Measurements from ENCODE around the gene TAC3. TPM values are rescaled to one million over a fixed set of nuclear protein-coding genes. Genes with fewer than 3 reads are reported as not detected.
"Not testable (repeated sequence)": the region's sequence is repeated elsewhere in the genome, so short reads cannot be mapped to it uniquely, and the experiment has no call there.

TAC3 gene
- total RNA-seq, 1 donor from 2014 or later: not detected

DNA sequence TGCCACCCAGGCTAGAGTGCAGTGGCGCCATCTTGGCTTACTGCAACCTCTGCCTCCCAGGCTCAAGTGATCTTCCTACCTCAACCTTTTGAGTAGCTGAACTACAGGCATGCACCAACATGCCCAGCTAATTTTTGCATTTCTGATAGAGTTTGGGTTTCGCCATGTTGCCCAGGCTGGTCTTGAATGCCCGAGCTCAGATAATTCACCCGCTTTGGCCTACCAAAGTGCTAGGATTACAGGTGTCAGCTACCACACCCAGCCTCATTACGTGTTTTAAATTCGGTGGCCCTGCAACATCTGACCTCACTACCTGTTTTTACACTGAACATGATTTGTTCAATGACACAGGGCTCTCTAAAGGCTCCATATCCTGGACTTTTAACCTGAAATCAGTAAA lies 36.1 kb downstream of the TAC3 start:
- Mint-ChIP-seq H3K27me3 (ENCODE audit: low read depth) (peaks cover 6% of the 10 kb centered on the region), H3K9me3 (ENCODE audit: low read depth) (no peaks in the 10 kb centered on the region), H3K36me3 (ENCODE audit: low read depth) (no peaks in the 10 kb centered on the region), H3K4me3 (ENCODE audit: unreplicated experiment) (no peak overlapping the region), H3K4me1 (ENCODE audit: low read depth) (no peaks in the 10 kb centered on the region), H3K27ac (ENCODE audit: unreplicated experiment) (no peak overlapping the region)
- TF ChIP-seq, protein P1, sequence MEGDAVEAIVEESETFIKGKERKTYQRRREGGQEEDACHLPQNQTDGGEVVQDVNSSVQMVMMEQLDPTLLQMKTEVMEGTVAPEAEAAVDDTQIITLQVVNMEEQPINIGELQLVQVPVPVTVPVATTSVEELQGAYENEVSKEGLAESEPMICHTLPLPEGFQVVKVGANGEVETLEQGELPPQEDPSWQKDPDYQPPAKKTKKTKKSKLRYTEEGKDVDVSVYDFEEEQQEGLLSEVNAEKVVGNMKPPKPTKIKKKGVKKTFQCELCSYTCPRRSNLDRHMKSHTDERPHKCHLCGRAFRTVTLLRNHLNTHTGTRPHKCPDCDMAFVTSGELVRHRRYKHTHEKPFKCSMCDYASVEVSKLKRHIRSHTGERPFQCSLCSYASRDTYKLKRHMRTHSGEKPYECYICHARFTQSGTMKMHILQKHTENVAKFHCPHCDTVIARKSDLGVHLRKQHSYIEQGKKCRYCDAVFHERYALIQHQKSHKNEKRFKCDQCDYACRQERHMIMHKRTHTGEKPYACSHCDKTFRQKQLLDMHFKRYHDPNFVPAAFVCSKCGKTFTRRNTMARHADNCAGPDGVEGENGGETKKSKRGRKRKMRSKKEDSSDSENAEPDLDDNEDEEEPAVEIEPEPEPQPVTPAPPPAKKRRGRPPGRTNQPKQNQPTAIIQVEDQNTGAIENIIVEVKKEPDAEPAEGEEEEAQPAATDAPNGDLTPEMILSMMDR (IDR thresholded peaks at IDR 0.05): no peak
- no peak for DNase-seq (ENCODE audit: low spot score)

DNA sequence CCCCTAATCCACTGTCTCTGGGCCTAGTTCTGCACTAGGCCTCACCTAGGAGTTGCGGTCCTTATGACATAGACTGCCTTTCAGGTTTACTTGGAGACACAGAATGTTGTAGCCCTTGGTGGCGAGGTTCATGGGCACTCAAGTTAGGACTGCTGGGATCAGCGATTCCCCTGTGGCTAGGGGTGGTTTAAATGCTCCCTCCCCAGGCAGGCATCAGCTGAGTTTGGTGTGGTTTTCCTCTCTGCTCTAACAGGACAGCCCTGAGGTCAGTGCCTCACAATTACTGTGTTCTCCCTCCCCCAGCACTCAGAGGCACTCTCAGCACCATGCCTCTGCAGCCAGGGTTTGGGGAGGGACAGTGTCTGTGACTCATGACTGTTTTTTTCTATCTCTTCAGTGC lies 36.7 kb downstream of the TAC3 start:
- Mint-ChIP-seq H3K27me3 (ENCODE audit: low read depth) (peaks cover 6% of the 10 kb centered on the region), H3K4me3 (ENCODE audit: unreplicated experiment) (no peak overlapping the region), H3K27ac (ENCODE audit: unreplicated experiment) (no peak overlapping the region), H3K9me3 (ENCODE audit: low read depth) (no peaks in the 10 kb centered on the region), H3K4me1 (ENCODE audit: low read depth) (no peaks in the 10 kb centered on the region), H3K36me3 (ENCODE audit: low read depth) (no peaks in the 10 kb centered on the region)
- TF ChIP-seq, protein P1 (IDR thresholded peaks at IDR 0.05): no peak
- DNase-seq (ENCODE audit: low spot score): no peak

DNA sequence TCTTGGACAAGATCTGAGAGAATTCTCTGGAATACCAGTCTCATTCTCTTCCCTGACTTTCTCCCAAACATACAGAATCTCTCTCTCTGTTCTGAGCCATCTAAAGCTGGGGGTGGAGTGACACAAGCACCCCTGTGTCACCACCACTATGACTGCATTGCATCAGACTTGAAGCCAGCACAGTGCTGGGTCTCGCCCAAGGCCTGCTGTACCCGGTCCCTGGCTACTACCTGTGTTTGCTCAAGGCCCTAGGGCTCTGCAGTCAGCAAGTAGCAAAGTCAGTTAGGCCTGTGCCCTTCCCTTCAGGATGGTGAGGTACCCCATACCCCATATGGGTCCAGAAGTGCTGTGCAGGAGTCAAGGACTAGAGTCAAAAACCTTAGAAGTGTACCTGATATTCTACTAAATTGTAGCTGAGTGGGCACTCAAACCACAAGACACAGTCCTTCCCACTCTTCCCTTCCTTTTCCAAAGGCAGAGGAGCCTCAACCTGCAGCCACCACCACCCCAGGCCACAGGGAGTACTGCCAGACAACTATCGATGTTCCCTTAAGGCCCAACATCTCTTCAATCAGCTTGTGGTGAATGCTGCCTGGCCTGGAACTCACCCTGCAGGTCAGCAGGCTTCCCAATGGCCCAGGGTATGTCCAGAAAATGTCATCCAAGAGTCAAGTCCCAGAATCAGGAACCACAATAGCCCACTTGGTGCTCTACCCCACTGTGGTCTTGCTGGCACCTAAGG lies 37.8 kb downstream of the TAC3 start:
- Mint-ChIP-seq H3K27me3 (ENCODE audit: low read depth) (peaks cover 6% of the 10 kb centered on the region), H3K36me3 (ENCODE audit: low read depth) (no peaks in the 10 kb centered on the region), H3K27ac (ENCODE audit: unreplicated experiment) (no peak overlapping the region), H3K4me3 (ENCODE audit: unreplicated experiment) (no peak overlapping the region), H3K9me3 (ENCODE audit: low read depth) (no peaks in the 10 kb centered on the region), H3K4me1 (ENCODE audit: low read depth) (no peaks in the 10 kb centered on the region)
- DNase-seq (ENCODE audit: low spot score): no peak
- TF ChIP-seq, protein P1 (IDR thresholded peaks at IDR 0.05): no peak

DNA sequence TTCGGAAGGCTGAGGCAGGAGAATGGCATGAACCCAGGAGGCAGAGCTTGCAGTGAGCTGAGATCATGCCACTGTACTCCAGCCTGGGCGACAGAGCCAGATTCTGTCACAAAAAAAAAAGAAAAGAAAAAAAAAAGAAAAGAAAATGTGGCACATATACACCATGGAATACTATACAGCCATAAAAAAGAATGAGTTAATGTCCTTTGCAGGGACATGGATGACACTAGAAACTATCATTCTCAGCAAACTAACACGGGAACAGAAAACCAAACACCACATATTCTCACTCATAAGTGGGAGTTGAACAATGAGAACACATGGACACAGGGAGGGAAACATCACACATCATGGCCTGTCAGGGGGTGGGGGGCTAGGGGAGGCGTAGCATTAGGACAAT lies 39.0 kb downstream of the TAC3 start:
- H3K36me3 Mint-ChIP-seq (ENCODE audit: low read depth); DNase-seq (ENCODE audit: low spot score); H3K4me3 Mint-ChIP-seq (ENCODE audit: unreplicated experiment); H3K27ac Mint-ChIP-seq (ENCODE audit: unreplicated experiment); H3K4me1 Mint-ChIP-seq (ENCODE audit: low read depth); H3K9me3 Mint-ChIP-seq (ENCODE audit: low read depth): not testable (repeated sequence)
- peaks cover 11% of the 10 kb centered on the region for H3K27me3 Mint-ChIP-seq (ENCODE audit: low read depth)

DNA sequence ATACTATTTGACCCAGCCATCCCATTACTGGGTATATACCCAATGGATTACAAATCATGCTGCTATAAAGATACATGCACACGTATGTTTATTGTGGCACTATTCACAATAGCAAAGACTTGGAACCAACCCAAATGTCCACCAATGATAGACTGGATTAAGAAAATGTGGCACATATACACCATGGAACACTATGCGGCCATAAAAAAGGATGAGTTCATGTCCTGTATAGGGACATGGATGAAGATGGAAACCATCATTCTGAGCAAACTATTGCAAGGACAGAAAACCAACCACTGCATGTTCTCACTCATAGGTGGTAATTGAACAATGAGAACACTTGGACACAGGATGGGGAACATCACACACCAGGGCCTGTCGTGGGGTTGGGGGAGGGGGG lies 42.1 kb downstream of the TAC3 start:
- not testable (repeated sequence) for H3K36me3 Mint-ChIP-seq (ENCODE audit: low read depth); H3K27ac Mint-ChIP-seq (ENCODE audit: unreplicated experiment); H3K4me3 Mint-ChIP-seq (ENCODE audit: unreplicated experiment); DNase-seq (ENCODE audit: low spot score); H3K4me1 Mint-ChIP-seq (ENCODE audit: low read depth); H3K9me3 Mint-ChIP-seq (ENCODE audit: low read depth)
- peaks cover 31% of the 10 kb centered on the region for H3K27me3 Mint-ChIP-seq (ENCODE audit: low read depth)

DNA sequence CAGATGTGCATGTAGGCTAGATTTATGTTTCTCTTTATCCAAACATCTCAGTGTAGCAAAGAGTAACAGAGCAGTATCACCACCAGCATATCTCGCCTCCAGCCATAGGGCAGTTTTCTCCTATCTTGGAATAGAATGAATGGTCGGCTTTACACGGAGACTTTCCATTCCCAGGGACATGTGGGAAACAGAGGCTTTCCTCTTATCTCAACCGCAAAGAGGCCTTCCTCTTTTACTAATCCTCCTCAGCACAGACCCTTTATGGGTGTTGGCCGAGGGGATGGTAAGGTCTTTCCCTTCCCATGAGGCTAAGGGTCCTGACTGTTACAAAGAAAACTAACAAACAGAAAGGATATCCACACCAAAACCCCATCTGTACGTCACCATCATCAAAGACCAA lies 47.4 kb downstream of the TAC3 start:
- Mint-ChIP-seq H3K9me3 (ENCODE audit: low read depth) (peaks cover 13% of the 10 kb centered on the region), H3K27me3 (ENCODE audit: low read depth) (peaks cover 38% of the 10 kb centered on the region)
- not testable (repeated sequence) for H3K4me1 Mint-ChIP-seq (ENCODE audit: low read depth); DNase-seq (ENCODE audit: low spot score); H3K27ac Mint-ChIP-seq (ENCODE audit: unreplicated experiment); H3K36me3 Mint-ChIP-seq (ENCODE audit: low read depth); H3K4me3 Mint-ChIP-seq (ENCODE audit: unreplicated experiment)

DNA sequence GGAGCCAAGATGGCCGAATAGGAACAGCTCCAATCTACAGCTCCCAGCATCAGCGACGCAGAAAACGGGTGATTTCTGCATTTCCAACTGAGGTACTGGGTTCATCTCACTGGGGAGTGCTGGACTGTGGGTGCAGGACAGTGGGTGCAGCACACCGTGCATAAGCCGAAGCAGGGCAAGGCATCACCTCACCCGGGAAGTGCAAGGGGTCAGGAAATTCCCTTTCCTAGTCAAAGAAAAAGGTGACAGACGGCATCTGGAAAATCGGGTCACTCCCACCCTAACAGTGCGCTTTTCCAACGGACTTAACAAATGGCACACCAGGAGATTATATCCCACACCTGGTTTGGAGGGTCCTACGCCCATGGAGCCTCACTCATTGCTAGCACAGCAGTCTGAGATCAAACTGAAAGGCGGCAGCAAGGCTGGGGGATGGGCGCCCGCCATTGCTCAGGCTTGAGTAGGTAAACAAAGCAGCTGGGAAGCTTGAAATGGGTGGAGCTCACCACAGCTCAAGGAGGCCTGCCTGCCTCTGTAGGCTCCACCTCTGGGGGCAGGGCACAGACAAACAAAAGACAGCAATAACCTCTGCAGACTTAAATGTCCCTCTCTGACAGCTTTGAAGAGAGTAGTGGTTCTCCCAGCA lies 50.2 kb downstream of the TAC3 start:
- not testable (repeated sequence) for H3K4me3 Mint-ChIP-seq (ENCODE audit: unreplicated experiment); H3K9me3 Mint-ChIP-seq (ENCODE audit: low read depth); H3K27ac Mint-ChIP-seq (ENCODE audit: unreplicated experiment)

DNA sequence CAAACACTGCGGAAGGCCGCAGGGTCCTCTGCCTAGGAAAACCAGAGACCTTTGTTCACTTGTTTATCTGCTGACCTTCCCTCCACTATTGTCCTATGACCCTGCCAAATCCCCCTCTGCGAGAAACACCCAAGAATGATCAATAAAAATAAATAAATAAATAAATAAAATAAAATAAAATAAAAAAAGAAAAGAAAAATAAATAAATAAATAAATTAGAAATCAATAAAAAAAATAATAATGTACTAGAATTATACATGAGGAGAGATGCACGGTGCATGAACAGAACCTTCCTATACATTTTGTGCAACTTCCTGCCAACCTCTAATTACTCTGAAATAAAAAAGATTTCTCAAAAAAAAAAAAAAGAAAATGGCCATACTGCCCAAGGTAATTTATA lies 51.2 kb downstream of the TAC3 start:
- not testable (repeated sequence) for H3K4me3 Mint-ChIP-seq (ENCODE audit: unreplicated experiment); H3K4me1 Mint-ChIP-seq (ENCODE audit: low read depth); H3K9me3 Mint-ChIP-seq (ENCODE audit: low read depth); H3K36me3 Mint-ChIP-seq (ENCODE audit: low read depth); H3K27ac Mint-ChIP-seq (ENCODE audit: unreplicated experiment); DNase-seq (ENCODE audit: low spot score)
- H3K27me3 Mint-ChIP-seq (ENCODE audit: low read depth): peaks cover 43% of the 10 kb centered on the region

More for the DNA sequence above, 50.2 kb downstream of the TAC3 start:
- not testable (repeated sequence) for DNase-seq (ENCODE audit: low spot score); H3K36me3 Mint-ChIP-seq (ENCODE audit: low read depth); H3K4me1 Mint-ChIP-seq (ENCODE audit: low read depth)
- H3K27me3 Mint-ChIP-seq (ENCODE audit: low read depth): peaks cover 43% of the 10 kb centered on the region

DNA sequence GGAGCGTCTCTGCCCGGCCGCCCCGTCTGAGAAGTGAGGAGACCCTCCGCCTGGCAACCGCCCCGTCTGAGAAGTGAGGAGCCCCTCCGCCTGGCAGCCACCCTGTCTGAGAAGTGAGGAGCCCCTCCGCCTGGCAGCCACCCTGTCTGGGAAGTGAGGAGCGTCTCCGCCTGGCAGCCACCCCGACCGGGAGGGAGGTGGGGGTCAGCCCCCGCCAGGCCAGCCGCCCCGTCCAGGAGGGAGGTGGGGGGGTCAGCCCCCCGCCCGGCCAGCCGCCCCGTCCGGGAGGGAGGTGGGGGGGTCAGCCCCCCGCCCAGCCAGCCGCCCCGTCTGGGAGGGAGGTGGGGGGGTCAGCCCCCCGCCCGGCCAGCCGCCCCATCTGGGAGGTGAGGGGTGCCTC lies 52.8 kb downstream of the TAC3 start:
- H3K27ac Mint-ChIP-seq (ENCODE audit: unreplicated experiment); H3K4me1 Mint-ChIP-seq (ENCODE audit: low read depth); H3K4me3 Mint-ChIP-seq (ENCODE audit: unreplicated experiment); H3K36me3 Mint-ChIP-seq (ENCODE audit: low read depth); DNase-seq (ENCODE audit: low spot score): not testable (repeated sequence)
- H3K9me3 Mint-ChIP-seq (ENCODE audit: low read depth): peaks cover 11% of the 10 kb centered on the region
- peaks cover 43% of the 10 kb centered on the region for H3K27me3 Mint-ChIP-seq (ENCODE audit: low read depth)

DNA sequence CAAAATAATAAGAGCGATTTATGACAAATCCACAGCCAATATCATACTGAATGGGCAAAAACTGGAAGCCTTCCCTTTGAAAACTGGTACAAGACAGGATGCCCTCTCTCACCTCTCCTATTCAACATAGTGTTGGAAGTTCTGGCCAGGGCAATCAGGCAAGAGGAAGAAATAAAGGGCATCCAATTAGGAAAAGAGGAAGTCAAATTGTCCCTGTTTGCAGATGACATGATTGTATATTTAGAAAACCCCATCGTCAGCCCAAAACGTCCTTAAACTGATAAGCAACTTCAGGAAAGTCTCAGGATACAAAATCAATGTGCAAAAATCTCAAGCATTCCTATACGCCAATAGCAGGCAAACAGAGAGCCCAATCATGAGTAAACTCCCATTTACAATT lies 54.1 kb downstream of the TAC3 start:
- DNase-seq (ENCODE audit: low spot score); H3K4me3 Mint-ChIP-seq (ENCODE audit: unreplicated experiment); H3K4me1 Mint-ChIP-seq (ENCODE audit: low read depth); H3K36me3 Mint-ChIP-seq (ENCODE audit: low read depth); H3K27ac Mint-ChIP-seq (ENCODE audit: unreplicated experiment): not testable (repeated sequence)
- H3K27me3 Mint-ChIP-seq (ENCODE audit: low read depth): peaks cover 38% of the 10 kb centered on the region
- peaks cover 11% of the 10 kb centered on the region for H3K9me3 Mint-ChIP-seq (ENCODE audit: low read depth)
